ENCODE data around the gene POLR1H. TPM values are rescaled to one million over a fixed set of nuclear protein-coding genes. Genes with fewer than 3 reads are reported as not detected.
A peak's percentile ranks its signal among the peaks of the same experiment; 100 is the strongest.

Gene POLR1H
- polyA plus RNA-seq, 3 donors: 36.2 to 62.4 (median 45.0) TPM

GRCh38 chr6:30061858-30062458 is 893 bp downstream of the POLR1H start:
- Mint-ChIP-seq H3K27ac (peak overlapping the region; percentile 94 to 99 (median 98)), H3K9me3 (no peaks in the 10 kb centered on the region), H3K36me3 (peaks cover 21 to 27% of the 10 kb centered on the region in 2 donors), H3K27me3 (ENCODE audit: low read depth in 3 of 3) (no peaks in the 10 kb centered on the region), H3K4me3 (peak overlapping the region; percentile 93 to 97), H3K4me1 (peaks cover 38% of the 10 kb centered on the region)
- intact Hi-C loops (cut with micrococcal nuclease): loop anchor here in 1 of 2 donors (10.0 kb wide), 2 partner anchors 137 to 263 kb away; partner anchors contain the start of gene TRIM39
- TF ChIP-seq, protein P1, sequence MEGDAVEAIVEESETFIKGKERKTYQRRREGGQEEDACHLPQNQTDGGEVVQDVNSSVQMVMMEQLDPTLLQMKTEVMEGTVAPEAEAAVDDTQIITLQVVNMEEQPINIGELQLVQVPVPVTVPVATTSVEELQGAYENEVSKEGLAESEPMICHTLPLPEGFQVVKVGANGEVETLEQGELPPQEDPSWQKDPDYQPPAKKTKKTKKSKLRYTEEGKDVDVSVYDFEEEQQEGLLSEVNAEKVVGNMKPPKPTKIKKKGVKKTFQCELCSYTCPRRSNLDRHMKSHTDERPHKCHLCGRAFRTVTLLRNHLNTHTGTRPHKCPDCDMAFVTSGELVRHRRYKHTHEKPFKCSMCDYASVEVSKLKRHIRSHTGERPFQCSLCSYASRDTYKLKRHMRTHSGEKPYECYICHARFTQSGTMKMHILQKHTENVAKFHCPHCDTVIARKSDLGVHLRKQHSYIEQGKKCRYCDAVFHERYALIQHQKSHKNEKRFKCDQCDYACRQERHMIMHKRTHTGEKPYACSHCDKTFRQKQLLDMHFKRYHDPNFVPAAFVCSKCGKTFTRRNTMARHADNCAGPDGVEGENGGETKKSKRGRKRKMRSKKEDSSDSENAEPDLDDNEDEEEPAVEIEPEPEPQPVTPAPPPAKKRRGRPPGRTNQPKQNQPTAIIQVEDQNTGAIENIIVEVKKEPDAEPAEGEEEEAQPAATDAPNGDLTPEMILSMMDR (IDR thresholded peaks at IDR 0.05): no peak
- 51% methylated on average over 4 of the region's 13 CpGs for WGBS (ENCODE audit: insufficient coverage)
- Histone ChIP-seq H3K27ac (ENCODE audit: low read depth in 1 of 2, low read length in 2 of 2) (peak overlapping the region; percentile 93 to 95), H3K27me3 (ENCODE audit: control insufficient read depth in 2 of 2, insufficient read depth in 2 of 2, low read length in 2 of 2) (no peaks in the 10 kb centered on the region), H3K36me3 (replicated peaks in 1 of 2; ENCODE audit: control insufficient read depth in 1 of 2, insufficient read depth in 2 of 2, low read length in 2 of 2) (peaks cover 6 to 20% of the 10 kb centered on the region in 2 donors), H3K4me1 (ENCODE audit: control insufficient read depth in 1 of 2, insufficient read depth in 2 of 2, low read length in 2 of 2) (peaks cover 30 to 36% of the 10 kb centered on the region in 2 donors), H4K20me1 (ENCODE audit: insufficient read depth, low read length) (no peaks in the 10 kb centered on the region), H3K79me2 (ENCODE audit: insufficient read depth, low read length) (peaks cover 47% of the 10 kb centered on the region), H2AFZ (ENCODE audit: insufficient read depth, low read depth, low read length, poor library complexity, severe bottlenecking) (peak overlapping the region; percentile 84), H3K9ac (ENCODE audit: insufficient read depth, low read length, poor library complexity, severe bottlenecking) (peak overlapping the region; percentile 79), H3K4me2 (replicated peaks; ENCODE audit: extremely low read depth, low read length, poor library complexity, severe bottlenecking) (peak overlapping the region; percentile 95), H3K9me3 (replicated peaks in 1 of 2; ENCODE audit: control insufficient read depth in 1 of 2, insufficient read depth in 1 of 2, low read length in 2 of 2) (no peaks in the 10 kb centered on the region), H3K4me3 (replicated peaks in 1 of 3; ENCODE audit: low read depth in 2 of 3, low read length in 3 of 3) (peak overlapping the region; percentile 92 to 96 (median 95))
- peak in 1 of 3 donors; percentile 20 for DNase-seq

DNA sequence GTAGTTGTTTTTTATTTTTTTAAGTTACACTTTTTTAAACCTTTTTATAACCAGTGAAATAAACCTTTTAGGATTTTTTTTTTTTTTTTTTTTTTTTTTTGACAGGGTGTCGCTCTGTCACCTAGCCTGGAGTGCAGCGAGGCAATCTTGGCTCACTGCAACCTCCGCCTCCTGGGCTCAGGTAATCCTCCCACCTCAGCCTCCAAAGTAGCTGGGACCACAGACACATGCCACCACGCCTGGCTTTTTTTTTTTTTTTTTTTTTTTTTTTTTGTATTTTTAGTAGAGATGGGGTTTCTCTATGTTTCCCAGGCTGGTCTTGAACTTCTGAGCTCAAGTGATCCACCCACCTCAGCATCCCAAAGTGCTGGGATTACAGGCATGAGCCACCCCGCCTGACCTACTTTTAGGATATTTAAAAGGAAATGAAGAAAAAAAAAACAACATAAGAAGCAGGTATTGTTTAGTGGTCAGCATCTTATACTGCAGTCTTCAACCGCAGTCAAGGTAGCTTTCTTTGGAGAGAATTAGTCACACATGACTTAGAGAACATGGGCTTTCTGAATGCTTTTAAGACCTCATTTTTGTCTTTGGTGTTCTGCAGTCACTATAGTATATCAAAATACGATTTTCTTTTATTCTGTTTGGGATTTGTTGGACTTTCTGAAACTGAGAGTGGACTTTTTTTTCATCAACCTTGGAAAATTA is 1.6 kb downstream of the POLR1H start:
- peak overlapping the region in 2 of 7 donors; percentile 56 to 94 for H3K27ac Mint-ChIP-seq
- no peak for DNase-seq
- Histone ChIP-seq H3K9ac (ENCODE audit: insufficient read depth, low read length, poor library complexity, severe bottlenecking) (no peak overlapping the region), H3K27me3 (ENCODE audit: control insufficient read depth in 2 of 2, insufficient read depth in 2 of 2, low read length in 2 of 2) (no peaks in the 10 kb centered on the region), H4K20me1 (ENCODE audit: insufficient read depth, low read length) (no peaks in the 10 kb centered on the region), H3K27ac (ENCODE audit: low read depth in 1 of 2, low read length in 2 of 2) (no peak overlapping the region), H3K79me2 (ENCODE audit: insufficient read depth, low read length) (peaks cover 52% of the 10 kb centered on the region), H3K4me3 (replicated peaks in 1 of 3; ENCODE audit: low read depth in 2 of 3, low read length in 3 of 3) (peak overlapping the region in 1 of 3 experiments; percentile 92), H3K9me3 (replicated peaks in 1 of 2; ENCODE audit: control insufficient read depth in 1 of 2, insufficient read depth in 1 of 2, low read length in 2 of 2) (no peaks in the 10 kb centered on the region), H2AFZ (ENCODE audit: insufficient read depth, low read depth, low read length, poor library complexity, severe bottlenecking) (no peak overlapping the region), H3K4me1 (ENCODE audit: control insufficient read depth in 1 of 2, insufficient read depth in 2 of 2, low read length in 2 of 2) (peaks cover 33 to 41% of the 10 kb centered on the region in 2 donors), H3K4me2 (replicated peaks; ENCODE audit: extremely low read depth, low read length, poor library complexity, severe bottlenecking) (peak overlapping the region; percentile 95), H3K36me3 (replicated peaks in 1 of 2; ENCODE audit: control insufficient read depth in 1 of 2, insufficient read depth in 2 of 2, low read length in 2 of 2) (peaks cover 6 to 14% of the 10 kb centered on the region in 2 donors)
- TF ChIP-seq, protein P1 (IDR thresholded peaks at IDR 0.05): no peak
- H3K9me3 Mint-ChIP-seq: no peaks in the 10 kb centered on the region
- WGBS (ENCODE audit: insufficient coverage): no CpG with 5 or more reads among the region's 7 CpGs
- peaks cover 41% of the 10 kb centered on the region for H3K4me1 Mint-ChIP-seq
- H3K36me3 Mint-ChIP-seq: peaks cover 14 to 20% of the 10 kb centered on the region in 2 donors
- no peak overlapping the region for H3K4me3 Mint-ChIP-seq
- no peaks in the 10 kb centered on the region for H3K27me3 Mint-ChIP-seq (ENCODE audit: low read depth in 3 of 3)
- intact Hi-C loops (cut with micrococcal nuclease): loop anchor here in 1 of 2 donors (10.0 kb wide), 2 partner anchors 138 to 262 kb away; partner anchors contain the start of gene TRIM39
